HG03280 (cell line): ENCODE measurements around the gene BTBD2.
"Not testable (repeated sequence)": the region's sequence is repeated elsewhere in the genome, so short reads cannot be mapped to it uniquely, and the experiment has no call there.

ENCODE experiments used
- ATAC-seq: cut with Tn5 transposase; IDR thresholded peaks from one replicate; pipeline ENCODE4 v1.9.1; 2021; ENCODE audit warnings: mild to moderate bottlenecking, moderate library complexity; ENCODE audit not compliant: unreplicated experiment

The BTBD2 gene

GRCh38 chr19:2040647-2041432 lies 25.3 kb upstream of the BTBD2 start:
- no peak for ATAC-seq

GRCh38 chr19:2039959-2040646 lies 24.6 kb upstream of the BTBD2 start:
- ATAC-seq: no peak

GRCh38 chr19:2039089-2039958 lies 23.8 kb upstream of the BTBD2 start:
- no peak for ATAC-seq

- ATAC-seq: no peak
Measured at GRCh38 chr19:2038284-2039088, 23.0 kb upstream of the BTBD2 start.

GRCh38 chr19:2037651-2038255 lies 22.2 kb upstream of the BTBD2 start:
- ATAC-seq: no peak

- no peak for ATAC-seq
Measured at GRCh38 chr19:2036424-2036823, 20.9 kb upstream of the BTBD2 start.

- ATAC-seq: no peak
Measured at GRCh38 chr19:2035590-2035991, 20.1 kb upstream of the BTBD2 start.

GRCh38 chr19:2034729-2035589 lies 19.4 kb upstream of the BTBD2 start:
- no peak for ATAC-seq

GRCh38 chr19:2034253-2034652 lies 18.7 kb upstream of the BTBD2 start:
- not testable (repeated sequence) for ATAC-seq

GRCh38 chr19:2033825-2034159 lies 18.3 kb upstream of the BTBD2 start:
- no peak for ATAC-seq

GRCh38 chr19:2033115-2033824 lies 17.8 kb upstream of the BTBD2 start:
- ATAC-seq: no peak

GRCh38 chr19:2032296-2032941 lies 16.9 kb upstream of the BTBD2 start:
- no peak for ATAC-seq

- no peak for ATAC-seq
Measured at GRCh38 chr19:2027361-2027760, 11.8 kb upstream of the BTBD2 start.

- ATAC-seq: no peak
Measured at GRCh38 chr19:2026770-2027169, 11.3 kb upstream of the BTBD2 start.

GRCh38 chr19:2022289-2022688 lies 6.8 kb upstream of the BTBD2 start:
- no peak for ATAC-seq

- no peak for ATAC-seq
Measured at GRCh38 chr19:2021453-2022140, 6.1 kb upstream of the BTBD2 start.

- ATAC-seq: no peak
Measured at GRCh38 chr19:2018752-2019151, 3.2 kb upstream of the BTBD2 start.
